Heart left ventricle (tissue), 16 donors: ENCODE results near the gene ACSS1. TPM values are rescaled to one million over a fixed set of nuclear protein-coding genes. Genes with fewer than 3 reads are reported as not detected.

Experiments used
- ATAC-seq, 4 donors: fragments of 200-7000 bp; cut with Tn5 transposase; one replicate each; pipeline ENCODE4 v1.9.1; 2020 to 2022; ENCODE audit warnings: moderate library complexity in 4 of 4, mild to moderate bottlenecking in 3 of 4, moderate number of reproducible peaks in 1 of 4
- DNase-seq, 5 donors: peaks; one replicate each; pipeline ENCODE4 v3.0.0-alpha.2; 2020
- H3K27ac ChIP-seq, 12 donors: fragments of 200-600 bp; sonication (generic) in 4 of 12; one replicate each; pipeline versions ENCODE4 v1.5.0 to v1.8.0; 2016 to 2022; ENCODE audit warnings: mild to moderate bottlenecking in 2 of 12
- H3K27me3 ChIP-seq, 9 donors: fragments of 200-600 bp; sonication (generic) in 2 of 9; one replicate each; pipeline versions ENCODE4 v1.5.1 to v1.8.0; 2016 to 2022; ENCODE audit warnings: mild to moderate bottlenecking in 3 of 9
- H3K36me3 ChIP-seq, 9 donors: fragments of 200-600 bp; sonication (generic) in 2 of 9; one replicate each; pipeline versions ENCODE4 v1.5.0 to v1.8.0; 2018 to 2022; ENCODE audit warnings: mild to moderate bottlenecking in 2 of 9
- H3K4me1 ChIP-seq, 12 donors: fragments of 200-600 bp; sonication (generic) in 4 of 12; one replicate each; pipeline versions ENCODE4 v1.5.0 to v1.8.0; 2016 to 2022; ENCODE audit warnings: mild to moderate bottlenecking in 3 of 12
- H3K4me3 ChIP-seq, 12 donors: fragments of 200-600 bp; sonication (generic) in 4 of 12; one replicate each; pipeline versions ENCODE4 v1.5.0 to v1.8.0; 2017 to 2022; ENCODE audit warnings: mild to moderate bottlenecking in 9 of 12, moderate library complexity in 4 of 12
- H3K9me3 ChIP-seq, 12 donors: fragments of 200-600 bp; sonication (generic) in 4 of 12; one replicate each; pipeline versions ENCODE4 v1.5.0 to v1.8.0; 2016 to 2022; ENCODE audit warnings: mild to moderate bottlenecking in 1 of 12
- POLR2A ChIP-seq, 2 donors: fragments of 450-650 bp; IDR thresholded peaks; one replicate each; pipeline ENCODE4 v1.6.1; 2017; ENCODE audit warnings: antibody characterized with exemption in 2 of 2, mild to moderate bottlenecking in 2 of 2, moderate library complexity in 2 of 2
- WGBS, 4 donors: extraction: QIAGEN DNeasy Blood & Tissue Kit in 2 of 4; methylation state at CpG; one replicate each; pipeline versions ENCODE4 v1.1.5 to v1.1.7; 2013 to 2018; 5-methylcytosine and 5-hydroxymethylcytosine counted together
- intact Hi-C, 10 donors: fragments of 100-400 bp; cut with DNase I; formaldehyde crosslinking; loops; one replicate each; pipeline versions ENCODE4 v1.11.1 to v1.14.2; 2022
- polyA plus RNA-seq, 2 donors: library from polyadenylated mRNA; stranded (reverse); fragments of 200-250 nt; gene quantifications; one replicate each; pipeline ENCODE4 v1.2.3, GENCODE V29; 2013
- total RNA-seq, 9 donors: library from RNA; depleted of rRNA in 2 of 9; stranded (reverse); fragments of >200 nt in 2 of 9; fragmentation: NEBNext Ultra II Directional in 3 of 9; extraction: Animal tissue kit (Norgen Biotek cat#: 25700) in 3 of 9; gene quantifications; one replicate each; pipeline versions ENCODE4 v1.1.0 to v1.2.4, GENCODE V29; 2016 to 2023
- TF ChIP-seq, protein P1 (sequence below), 12 donors: fragments of 200-600 bp; sonication (generic) in 4 of 12; IDR thresholded peaks; one replicate each; pipeline versions ENCODE4 v1.5.0 to v1.8.0; 2018 to 2022; ENCODE audit warnings: antibody characterized with exemption in 12 of 12, mild to moderate bottlenecking in 5 of 12
- donor health status: ischemic (EF 13 %, LVEDD 7.1; RV severe dilation, severe dysfunction).
- donor health status: healthy with polysubstance abuse.
- donor health status: DM: no; HTN: yes; CAD: no.
- donor health status: DM: no; HTN: no; CAD: no.
- donor health status: ischemic (EF 25% LVEDD 6.9; RV normal size, moderate dysfunction).
- donor health status: ischemic (EF 25% LVEDD 5.7; RV mildly dilated, moderate dysfunction).
- donor health status: healthy.
- donor health status: DM: yes; HTN: yes; CAD: no.
- donor health status: ischemic (EF 35%, LVEDD 5.7; RV mildly dilated, moderate dysfunction).
- donor health status: nonischemic (EF 11% LVEDD 7.7; RV severe dilation, severe dysfunction).
- donor health status: DM: yes; HTN: yes; CAD: no.
- donor health status: PGD.
- donor health status: ischemic (EF 29% LVEDD 5.4; RV normal size, mild dysfunction).
- donor health status: nonischemic (EF 23%, LVEDD 6.1; RV moderate dilation, normal function).

Gene ACSS1
- total and polyA plus RNA-seq, 11 donors, result 43.5 to 177 (median 81.4) TPM

DNA sequence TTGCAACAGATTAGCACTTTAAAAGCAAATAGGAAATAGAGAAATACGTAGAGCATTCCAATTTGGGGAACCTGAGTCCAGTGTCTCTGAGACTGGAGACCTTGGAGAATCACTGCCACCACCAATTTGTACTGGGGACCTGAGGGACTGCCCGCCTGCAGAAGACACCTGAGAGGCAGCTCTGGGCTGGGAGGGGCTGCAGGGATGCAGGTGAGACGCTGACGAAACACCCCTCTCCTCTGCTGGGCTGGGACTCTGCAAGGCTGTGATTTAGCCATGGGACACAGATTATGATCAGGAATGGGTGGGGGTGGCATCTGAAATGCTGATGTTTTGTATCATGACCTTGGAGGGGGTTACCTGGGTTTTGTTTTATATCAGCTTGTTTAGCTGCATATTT, 58.4 kb downstream of the ACSS1 start:
- Histone ChIP-seq H3K4me1 (peaks cover 0 to 58% (median 21%) of the 10 kb centered on the region in 12 donors), H3K27ac (peak overlapping the region; percentile 61 to 96 (median 76)), H3K4me3 (no peak overlapping the region), H3K27me3 (no peaks in the 10 kb centered on the region), H3K9me3 (peaks cover 0 to 2% (median 0%) of the 10 kb centered on the region in 12 donors), H3K36me3 (peaks cover 0 to 21% (median 5%) of the 10 kb centered on the region in 9 donors)
- DNase-seq, result peak in 2 of 5 donors; percentile 12 to 15
- intact Hi-C loops, result loop anchor here in 8 of 10 donors (5.0 to 10.0 kb wide), 8 partner anchors 33 to 405 kb away; partner anchors contain the start of genes PYGB (in 2 of the 8) and GINS1 (in 1 of the 8)
- TF ChIP-seq, protein P1, sequence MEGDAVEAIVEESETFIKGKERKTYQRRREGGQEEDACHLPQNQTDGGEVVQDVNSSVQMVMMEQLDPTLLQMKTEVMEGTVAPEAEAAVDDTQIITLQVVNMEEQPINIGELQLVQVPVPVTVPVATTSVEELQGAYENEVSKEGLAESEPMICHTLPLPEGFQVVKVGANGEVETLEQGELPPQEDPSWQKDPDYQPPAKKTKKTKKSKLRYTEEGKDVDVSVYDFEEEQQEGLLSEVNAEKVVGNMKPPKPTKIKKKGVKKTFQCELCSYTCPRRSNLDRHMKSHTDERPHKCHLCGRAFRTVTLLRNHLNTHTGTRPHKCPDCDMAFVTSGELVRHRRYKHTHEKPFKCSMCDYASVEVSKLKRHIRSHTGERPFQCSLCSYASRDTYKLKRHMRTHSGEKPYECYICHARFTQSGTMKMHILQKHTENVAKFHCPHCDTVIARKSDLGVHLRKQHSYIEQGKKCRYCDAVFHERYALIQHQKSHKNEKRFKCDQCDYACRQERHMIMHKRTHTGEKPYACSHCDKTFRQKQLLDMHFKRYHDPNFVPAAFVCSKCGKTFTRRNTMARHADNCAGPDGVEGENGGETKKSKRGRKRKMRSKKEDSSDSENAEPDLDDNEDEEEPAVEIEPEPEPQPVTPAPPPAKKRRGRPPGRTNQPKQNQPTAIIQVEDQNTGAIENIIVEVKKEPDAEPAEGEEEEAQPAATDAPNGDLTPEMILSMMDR (IDR thresholded peaks at IDR 0.05), result no peak
- no peak for TF ChIP-seq POLR2A (IDR thresholded peaks at IDR 0.05)
- ATAC-seq, result no peak
- WGBS, 4 donors, result 88 to 95% (median 93%) methylated on average over 4 of the region's 4 CpGs

DNA sequence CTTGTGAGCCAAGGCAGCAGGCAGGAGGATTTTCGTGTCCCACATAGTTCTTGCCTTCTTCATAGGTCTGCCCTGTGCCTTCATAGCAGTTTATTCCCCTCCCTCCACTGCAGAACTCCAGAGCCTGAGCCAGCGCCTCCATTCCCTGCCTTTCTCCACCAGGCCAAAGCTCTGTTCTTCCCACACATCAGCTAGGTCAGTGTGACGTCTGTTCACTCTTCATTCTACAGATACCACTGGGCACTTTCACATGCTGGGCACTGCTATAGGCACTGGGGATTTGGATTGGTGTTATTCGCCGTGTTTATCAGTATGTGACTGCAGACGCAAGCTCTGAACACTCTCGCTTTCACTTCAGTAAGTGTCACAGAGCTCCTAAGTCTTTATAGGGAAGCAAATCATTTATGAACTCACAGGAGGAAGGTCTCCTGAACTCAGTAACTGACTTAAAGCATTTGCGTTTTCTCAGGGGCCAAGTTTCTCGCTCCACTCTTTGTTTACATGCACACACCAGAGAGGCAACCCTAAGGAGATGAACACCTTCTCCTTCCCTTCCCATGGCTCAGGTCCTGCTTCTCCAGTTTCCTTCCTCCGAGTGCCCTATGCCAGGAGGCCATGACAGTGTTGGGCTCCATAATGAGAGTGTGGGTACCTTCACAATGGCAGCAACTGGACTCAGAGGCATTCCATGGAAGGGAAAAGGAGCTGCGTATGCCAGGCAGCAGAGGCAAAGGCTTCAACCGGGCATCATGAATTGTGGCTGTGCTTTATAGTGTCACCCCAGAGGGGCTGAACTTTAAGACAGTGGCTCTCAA, 59.1 kb downstream of the ACSS1 start:
- peaks cover 0 to 65% (median 25%) of the 10 kb centered on the region in 12 donors for H3K4me1 ChIP-seq
- ATAC-seq (peak; percentile 59 to 85 (median 69)), DNase-seq (peak in 3 of 5 donors; percentile 17 to 53 (median 47))

DNA sequence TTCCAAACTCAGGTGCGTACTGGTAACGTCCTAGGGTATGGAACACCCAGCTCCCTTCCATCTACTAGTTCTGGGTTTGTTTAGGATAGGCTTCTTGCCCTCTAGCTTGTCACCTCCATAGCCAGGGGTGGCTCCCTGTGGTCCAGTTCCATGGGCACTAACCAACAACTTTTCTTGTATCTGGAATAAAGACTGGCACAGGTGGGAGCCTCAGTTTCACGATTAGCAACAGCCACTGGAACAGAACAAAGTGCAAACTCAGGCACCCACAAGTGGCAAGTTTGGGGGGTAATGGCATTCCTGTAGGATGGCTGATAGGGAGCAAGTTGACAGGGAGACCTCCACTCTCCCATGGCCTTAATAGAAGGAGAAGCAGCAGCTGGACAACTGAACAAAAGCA, 59.8 kb downstream of the ACSS1 start:
- Histone ChIP-seq H3K9me3 (peaks cover 0 to 2% (median 0%) of the 10 kb centered on the region in 12 donors), H3K27me3 (no peaks in the 10 kb centered on the region), H3K4me1 (peaks cover 0 to 73% (median 32%) of the 10 kb centered on the region in 12 donors), H3K4me3 (no peak overlapping the region), H3K36me3 (peaks cover 0 to 8% (median 0%) of the 10 kb centered on the region in 9 donors), H3K27ac (peak overlapping the region; percentile 61 to 96 (median 76))
- 65 to 87% (median 86%) methylated on average over 3 of the region's 3 CpGs for WGBS, 4 donors
- intact Hi-C loops, result loop anchor here in 8 of 10 donors (5.0 to 10.0 kb wide), 8 partner anchors 34 to 407 kb away; partner anchors contain the start of genes PYGB (in 2 of the 8) and GINS1 (in 1 of the 8)
- no peak for TF ChIP-seq POLR2A (IDR thresholded peaks at IDR 0.05)
- TF ChIP-seq, protein P1 (IDR thresholded peaks at IDR 0.05), result no peak
- peak in 2 of 5 donors; percentile 10 to 13 for DNase-seq
- no peak for ATAC-seq

More for the DNA sequence above, 59.1 kb downstream of the ACSS1 start:
- intact Hi-C loops, result loop anchor here in 8 of 10 donors (5.0 to 10.0 kb wide), 8 partner anchors 33 to 406 kb away; partner anchors contain the start of genes PYGB (in 2 of the 8) and GINS1 (in 1 of the 8)
- WGBS, 4 donors, result 55 to 67% (median 58%) methylated on average over 12 of the region's 12 CpGs
- H3K27me3 ChIP-seq, result no peaks in the 10 kb centered on the region
- no peak overlapping the region for H3K4me3 ChIP-seq
- peaks cover 0 to 14% (median 0%) of the 10 kb centered on the region in 9 donors for H3K36me3 ChIP-seq
- peaks cover 0 to 2% (median 0%) of the 10 kb centered on the region in 12 donors for H3K9me3 ChIP-seq
- peak overlapping the region; percentile 61 to 96 (median 76) for H3K27ac ChIP-seq
- no peak for TF ChIP-seq POLR2A (IDR thresholded peaks at IDR 0.05)
- TF ChIP-seq, protein P1 (IDR thresholded peaks at IDR 0.05), result no peak
